K562 (cell line): ENCODE results near the gene PYDC1. TPM values are rescaled to one million over a fixed set of nuclear protein-coding genes. Genes with fewer than 3 reads are reported as not detected.

Source experiments
- ARID3B ChIP-seq: fragments of 250-450 bp; sonication (Bioruptor Pico); IDR thresholded peaks from 2 replicates; pipeline ENCODE4 v1.4.0; 2020; ENCODE audit warnings: borderline replicate concordance
- BMI1 ChIP-seq: fragments of 150-350 bp; IDR thresholded peaks from 2 replicates; pipeline ENCODE4 v1.6.1; 2014; ENCODE audit warnings: low read length
- FOXJ2 ChIP-seq: fragments of 200-800 bp; sonication (Bioruptor generic); IDR thresholded peaks from 2 replicates; pipeline ENCODE4 v1.6.1; 2016; ENCODE audit warnings: missing genetic modification characterization, missing compliant biosample characterization
- FOXJ3 ChIP-seq: sonication (generic); formaldehyde crosslinking; IDR thresholded peaks from 2 replicates; pipeline ENCODE4 v1.4.0; 2020; ENCODE audit warnings: mild to moderate bottlenecking, missing genetic modification reagents
- FUS ChIP-seq: fragments of 200-400 bp; formaldehyde crosslinking; optimal IDR thresholded peaks from 2 replicates; pipeline ENCODE3; 2017; ENCODE audit warnings: low read depth, low read length
- KAT2B ChIP-seq: IDR thresholded peaks from one replicate; pipeline ENCODE4 v1.6.1; 2012; ENCODE audit warnings: low read depth, mild to moderate bottlenecking, control low read depth, inconsistent platforms, low read length, moderate library complexity
- NFXL1 ChIP-seq: fragments of 450-650 bp; formaldehyde crosslinking; IDR thresholded peaks from 2 replicates; pipeline ENCODE4 v1.4.0; 2021; ENCODE audit warnings: mild to moderate bottlenecking
- OTX1 ChIP-seq: fragments of 450-650 bp; formaldehyde crosslinking; IDR thresholded peaks from 2 replicates; pipeline ENCODE4 v1.4.0; 2022; ENCODE audit warnings: mild to moderate bottlenecking
- PBX2 ChIP-seq, 2 experiments: IDR thresholded peaks in 1 of 2; conservative IDR thresholded peaks in 1 of 2; 2 replicates each; pipeline ENCODE4 v1.6.1; 2016; ENCODE audit warnings: low read depth in 2 of 2, mild to moderate bottlenecking in 1 of 2, missing compliant biosample characterization in 1 of 2, missing genetic modification characterization in 1 of 2, moderate library complexity in 1 of 2
- SNRNP70 ChIP-seq: fragments of 200-400 bp; formaldehyde crosslinking; optimal IDR thresholded peaks from 2 replicates; pipeline ENCODE3; 2017; ENCODE audit warnings: low read depth, low read length
- SRF ChIP-seq, 2 experiments: fragments of 250-450, 450-650 bp in 1 of 2; sonication (Bioruptor Pico) in 1 of 2; sonication (generic) in 1 of 2; formaldehyde crosslinking; IDR thresholded peaks; 2 replicates each; pipeline versions ENCODE4 v1.5.0 to v1.5.1; 2020 to 2022; ENCODE audit warnings: mild to moderate bottlenecking in 1 of 2, missing genetic modification reagents in 1 of 2
- ZBTB9 ChIP-seq: fragments of 450-650 bp; formaldehyde crosslinking; IDR thresholded peaks from 2 replicates; pipeline ENCODE4 v1.4.0; 2020; ENCODE audit warnings: mild to moderate bottlenecking, moderate library complexity
- polyA plus RNA-seq, 8 experiments: library from polyadenylated mRNA; depleted of rRNA in 4 of 8; stranded (reverse) in 5 of 8; unstranded in 3 of 8; fragments of >200 nt; fragmentation: Nextera tagmentation in 2 of 8; fragmentation: Illumina TruSeq in 1 of 8; extraction: Ambion mirVana in 2 of 8; extraction: Trizol in 1 of 8; gene quantifications; 2 replicates each; pipeline versions ENCODE4 v1.2.1 to v1.2.3, GENCODE V29; 2011 to 2014; ENCODE audit warnings: inconsistent platforms in 1 of 8, missing spikeins in 1 of 8
- total RNA-seq, 7 experiments: library from RNA; depleted of rRNA in 6 of 7; stranded (reverse); fragments of >200 nt in 6 of 7; fragmentation: Illumina TruSeq in 2 of 7; extraction: Trizol in 2 of 7; gene quantifications; 2 replicates each; pipeline versions ENCODE4 v1.2.1 to v1.2.3, GENCODE V29; 2011 to 2021; ENCODE audit warnings: low replicate concordance in 1 of 7

Gene PYDC1
- total and polyA plus RNA-seq, 9 of the 15 experiments (the other 6 are each of a cell fraction or from before 2014, with no cell fraction given), result not detected

- TF ChIP-seq PBX2 (CRISPR knock-in tag; IDR thresholded peaks at IDR 0.05; ENCODE audit: low read depth), result no peak
- TF ChIP-seq PBX2 (tag; conservative IDR thresholded peaks at IDR 0.05; ENCODE audit: low read depth), result no peak
- TF ChIP-seq ZBTB9 (CRISPR knock-in tag), result no peak
- TF ChIP-seq OTX1 (CRISPR knock-in tag), result no peak
- TF ChIP-seq FUS, result no peak
- no peak for TF ChIP-seq BMI1
- TF ChIP-seq FOXJ2, result no peak
- no peak for TF ChIP-seq SNRNP70
- TF ChIP-seq ARID3B (CRISPR knock-in tag), result no peak
- TF ChIP-seq SRF (CRISPR knock-in tag; IDR thresholded peaks at IDR 0.05), result no peak
- no peak for TF ChIP-seq FOXJ3 (CRISPR knock-in tag)
- TF ChIP-seq NFXL1 (CRISPR knock-in tag), result no peak
- no peak for TF ChIP-seq KAT2B
These were observed 39.5 kb upstream of the PYDC1 start (continued) for GRCh38 chr16:31256466-31256865.
